ENCODE data around the gene PDCD4. TPM values are rescaled to one million over a fixed set of nuclear protein-coding genes. Genes with fewer than 3 reads are reported as not detected.

PDCD4 gene
- total and polyA plus RNA-seq, 2 donors (not counting 3 experiments of a cell fraction or from before 2014, with no cell fraction given), result 14.4 to 47.9 TPM

GRCh38 chr10:110872145-110872983 is 636 bp downstream of the PDCD4 start:
- BruUV-seq (replicated peaks), result no TSS peak
- peaks cover 3 to 4% of the 10 kb centered on the region in 2 experiments for H3K27me3 ChIP-seq (ENCODE audit: control insufficient read depth in 2 of 2, insufficient read depth in 2 of 2, low read length in 2 of 2)
- peak overlapping the region; percentile 99 for H3K4me2 ChIP-seq (ENCODE audit: insufficient read depth, low read length)
- peak overlapping the region; percentile 81 for H3K9ac ChIP-seq (replicated peaks; ENCODE audit: extremely low read depth, insufficient read depth, low read length)
- intact Hi-C loops (cut with micrococcal nuclease) (loop anchor here (1.0 to 5.0 kb wide), 4 partner anchors 70 to 565 kb away; no protein-coding TSS in a partner anchor), dilution Hi-C loops (cut with MboI; ENCODE audit: extremely low pct_ligation_motif_present, low sequenced_read_pairs) (no loop called here)
- POLR2A ChIA-PET, result interaction anchor here (1.0 kb wide), 1 partner anchor 114 kb away, joined by 8 read pairs; no protein-coding TSS in a partner anchor
- H3K36me3 ChIP-seq (ENCODE audit: control insufficient read depth in 2 of 2, extremely low read depth in 1 of 2, insufficient read depth in 2 of 2, low read length in 2 of 2), result no peaks in the 10 kb centered on the region
- TF ChIP-seq CTCF (IDR thresholded peaks at IDR 0.05; ENCODE audit: extremely low read depth in 1 of 2, insufficient read depth in 1 of 2, low read depth in 1 of 2, low read length in 2 of 2) (peak in 1 of 2 donors; percentile 6), POLR2AphosphoS5 (IDR thresholded peaks at IDR 0.05; ENCODE audit: insufficient read depth, low read depth, low read length) (no peak), FOS (IDR thresholded peaks at IDR 0.05; ENCODE audit: borderline replicate concordance, insufficient read depth, low read length) (no peak)
- TF ChIP-seq, protein P1, sequence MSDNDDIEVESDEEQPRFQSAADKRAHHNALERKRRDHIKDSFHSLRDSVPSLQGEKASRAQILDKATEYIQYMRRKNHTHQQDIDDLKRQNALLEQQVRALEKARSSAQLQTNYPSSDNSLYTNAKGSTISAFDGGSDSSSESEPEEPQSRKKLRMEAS (IDR thresholded peaks at IDR 0.05; ENCODE audit: insufficient read depth, insufficient read length), result no peak
- peak overlapping the region; percentile 55 to 96 (median 85) for H3K4me3 ChIP-seq (replicated peaks in 1 of 3; ENCODE audit: insufficient read depth in 1 of 3, low read depth in 1 of 3, low read length in 3 of 3)
- peak; percentile 58 for DNase-seq (ENCODE audit: low read depth, low spot score)
- no peaks in the 10 kb centered on the region for H4K20me1 ChIP-seq (replicated peaks; ENCODE audit: control insufficient read depth, extremely low read depth, insufficient read depth, low read length)
- CTCF ChIA-PET, result interaction anchor here (0.6 to 1.8 kb wide), 14 partner anchors 10 to 184 kb away, joined by 3 to 9 read pairs (median 4); no protein-coding TSS in a partner anchor
- H2AFZ ChIP-seq (ENCODE audit: low read depth, low read length), result peak overlapping the region; percentile 91
- H3K79me2 ChIP-seq (ENCODE audit: control insufficient read depth, insufficient read depth, low read length), result no peaks in the 10 kb centered on the region
- no peaks in the 10 kb centered on the region for H3K9me3 ChIP-seq (replicated peaks; ENCODE audit: control insufficient read depth, insufficient read depth, low read length)
- no peaks in the 10 kb centered on the region for H3K9me1 ChIP-seq (replicated peaks; ENCODE audit: control insufficient read depth, extremely low read depth, insufficient read depth, low read length)
- peaks cover 21% of the 10 kb centered on the region for H3K4me1 ChIP-seq (ENCODE audit: control insufficient read depth, extremely low read depth, insufficient read depth, low read length)
- no peak for FAIRE-seq
- peak overlapping the region; percentile 57 for H3K27ac ChIP-seq (ENCODE audit: insufficient read depth, low read depth, low read length)

All from endothelial cell of umbilical vein (primary cell).